ENCODE results near the gene CT55.

CT55 gene

DNA sequence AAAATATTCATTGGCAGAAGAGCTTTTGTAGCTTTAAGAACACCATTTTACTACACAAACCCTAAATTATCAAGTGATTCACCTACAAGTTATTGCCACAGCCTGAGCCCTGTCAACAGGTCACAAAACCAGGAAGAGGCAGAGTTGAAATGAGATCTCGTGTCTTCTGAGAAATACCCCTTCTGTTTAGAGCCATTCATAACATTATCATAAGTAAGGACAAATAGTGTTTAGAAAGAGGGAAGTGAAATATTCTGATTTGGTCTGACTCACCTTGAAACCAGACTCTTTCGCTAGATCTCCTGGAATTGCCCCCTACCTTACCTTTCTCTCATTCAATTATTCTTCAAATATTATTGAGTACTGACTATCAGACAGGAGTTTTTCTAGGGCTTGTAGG lies 56.8 kb downstream of the CT55 start:
- no peak overlapping the region for H3K18ac ChIP-seq (ENCODE audit: low read length)

GRCh38 chrX:135112743-135113142 lies 58.5 kb downstream of the CT55 start:
- Histone ChIP-seq H3K79me2 (ENCODE audit: control insufficient read depth, insufficient read depth, low read length, poor library complexity) (no peaks in the 10 kb centered on the region), H3K9ac (ENCODE audit: low read length) (no peak overlapping the region), H3K27ac (ENCODE audit: low read depth, low read length) (no peak overlapping the region), H3K18ac (ENCODE audit: low read length) (no peak overlapping the region), H3K23ac (ENCODE audit: low read length) (no peak overlapping the region), H4K8ac (ENCODE audit: low read depth, low read length) (no peak overlapping the region), H3K79me1 (ENCODE audit: low read length) (no peaks in the 10 kb centered on the region), H3K9me3 (ENCODE audit: insufficient read depth, low read depth, low read length) (no peaks in the 10 kb centered on the region), H2BK12ac (ENCODE audit: low read length) (no peak overlapping the region), H3K4me1 (ENCODE audit: control insufficient read depth in 1 of 2, insufficient read depth in 2 of 2, low read length in 2 of 2) (no peaks in the 10 kb centered on the region), H2AFZ (ENCODE audit: insufficient read depth, low read length, poor library complexity) (no peak overlapping the region), H3K4me3 (ENCODE audit: low read depth, low read length) (no peak overlapping the region), H2BK120ac (ENCODE audit: insufficient read depth, low read length, poor library complexity) (no peak overlapping the region), H2BK5ac (ENCODE audit: low read depth, low read length, poor library complexity) (no peak overlapping the region), H3K27me3 (ENCODE audit: insufficient read depth, low read length) (no peaks in the 10 kb centered on the region), H3K4ac (ENCODE audit: low read depth, low read length) (no peak overlapping the region), H3K36me3 (ENCODE audit: control insufficient read depth in 1 of 2, insufficient read depth in 2 of 2, low read length in 2 of 2) (no peaks in the 10 kb centered on the region), H4K12ac (ENCODE audit: low read depth, low read length) (no peak overlapping the region), H2AK5ac (ENCODE audit: low read length) (no peak overlapping the region), H4K91ac (ENCODE audit: low read depth, low read length) (no peak overlapping the region), H3K14ac (ENCODE audit: low read length) (no peak overlapping the region), H3K4me2 (ENCODE audit: low read length) (no peak overlapping the region)
- WGBS (ENCODE audit: extremely low coverage, insufficient coverage, insufficient read length) = no CpG with 5 or more reads among the region's 1 CpG
- no peak for DNase-seq

More for the DNA sequence above, 56.8 kb downstream of the CT55 start:
- Histone ChIP-seq H3K9ac (ENCODE audit: low read length) (no peak overlapping the region), H2BK5ac (ENCODE audit: low read depth, low read length, poor library complexity) (no peak overlapping the region), H3K4me2 (ENCODE audit: low read length) (no peak overlapping the region), H3K4me3 (ENCODE audit: low read depth, low read length) (no peak overlapping the region), H3K14ac (ENCODE audit: low read length) (no peak overlapping the region), H2BK120ac (ENCODE audit: insufficient read depth, low read length, poor library complexity) (no peak overlapping the region), H3K4me1 (ENCODE audit: control insufficient read depth in 1 of 2, insufficient read depth in 2 of 2, low read length in 2 of 2) (no peaks in the 10 kb centered on the region), H4K8ac (ENCODE audit: low read depth, low read length) (no peak overlapping the region), H3K4ac (ENCODE audit: low read depth, low read length) (no peak overlapping the region), H3K79me2 (ENCODE audit: control insufficient read depth, insufficient read depth, low read length, poor library complexity) (no peaks in the 10 kb centered on the region), H4K12ac (ENCODE audit: low read depth, low read length) (no peak overlapping the region), H3K36me3 (ENCODE audit: control insufficient read depth in 1 of 2, insufficient read depth in 2 of 2, low read length in 2 of 2) (no peaks in the 10 kb centered on the region), H3K27ac (ENCODE audit: low read depth, low read length) (no peak overlapping the region), H3K23ac (ENCODE audit: low read length) (no peak overlapping the region), H3K9me3 (ENCODE audit: insufficient read depth, low read depth, low read length) (no peaks in the 10 kb centered on the region), H2AFZ (ENCODE audit: insufficient read depth, low read length, poor library complexity) (no peak overlapping the region), H2BK12ac (ENCODE audit: low read length) (no peak overlapping the region), H3K27me3 (ENCODE audit: insufficient read depth, low read length) (no peaks in the 10 kb centered on the region), H2AK5ac (ENCODE audit: low read length) (no peak overlapping the region), H4K91ac (ENCODE audit: low read depth, low read length) (no peak overlapping the region), H3K79me1 (ENCODE audit: low read length) (no peaks in the 10 kb centered on the region)
- WGBS (ENCODE audit: extremely low coverage, insufficient coverage, insufficient read length) = no CpG with 5 or more reads among the region's 2 CpGs
- DNase-seq = no peak

- Histone ChIP-seq H3K23ac (ENCODE audit: low read length) (no peak overlapping the region), H2BK120ac (ENCODE audit: insufficient read depth, low read length, poor library complexity) (no peak overlapping the region), H3K4ac (ENCODE audit: low read depth, low read length) (no peak overlapping the region), H2BK5ac (ENCODE audit: low read depth, low read length, poor library complexity) (no peak overlapping the region), H3K4me1 (ENCODE audit: control insufficient read depth in 1 of 2, insufficient read depth in 2 of 2, low read length in 2 of 2) (no peaks in the 10 kb centered on the region), H3K79me2 (ENCODE audit: control insufficient read depth, insufficient read depth, low read length, poor library complexity) (no peaks in the 10 kb centered on the region), H4K8ac (ENCODE audit: low read depth, low read length) (no peak overlapping the region), H3K9ac (ENCODE audit: low read length) (no peak overlapping the region), H2BK12ac (ENCODE audit: low read length) (no peak overlapping the region), H3K14ac (ENCODE audit: low read length) (no peak overlapping the region), H3K79me1 (ENCODE audit: low read length) (no peaks in the 10 kb centered on the region), H4K91ac (ENCODE audit: low read depth, low read length) (no peak overlapping the region), H2AFZ (ENCODE audit: insufficient read depth, low read length, poor library complexity) (no peak overlapping the region), H2AK5ac (ENCODE audit: low read length) (no peak overlapping the region), H3K18ac (ENCODE audit: low read length) (no peak overlapping the region), H3K9me3 (ENCODE audit: insufficient read depth, low read depth, low read length) (no peaks in the 10 kb centered on the region), H3K27ac (ENCODE audit: low read depth, low read length) (no peak overlapping the region), H3K4me3 (ENCODE audit: low read depth, low read length) (no peak overlapping the region), H4K12ac (ENCODE audit: low read depth, low read length) (no peak overlapping the region), H3K4me2 (ENCODE audit: low read length) (no peak overlapping the region), H3K36me3 (ENCODE audit: control insufficient read depth in 1 of 2, insufficient read depth in 2 of 2, low read length in 2 of 2) (no peaks in the 10 kb centered on the region), H3K27me3 (ENCODE audit: insufficient read depth, low read length) (no peaks in the 10 kb centered on the region)
- whole genome bisulfite sequencing (ENCODE audit: extremely low coverage, insufficient coverage, insufficient read length) = no CpG with 5 or more reads among the region's 5 CpGs
- DNase-seq = peak; percentile 3 to 64
Observed at GRCh38 chrX:135112096-135112729, 59.0 kb downstream of the CT55 start.

- Histone ChIP-seq H4K8ac (ENCODE audit: low read depth, low read length) (no peak overlapping the region), H3K27ac (ENCODE audit: low read depth, low read length) (no peak overlapping the region), H2AK5ac (ENCODE audit: low read length) (no peak overlapping the region), H3K9ac (ENCODE audit: low read length) (no peak overlapping the region), H2BK12ac (ENCODE audit: low read length) (no peak overlapping the region), H3K18ac (ENCODE audit: low read length) (no peak overlapping the region), H4K91ac (ENCODE audit: low read depth, low read length) (no peak overlapping the region), H3K79me1 (ENCODE audit: low read length) (no peaks in the 10 kb centered on the region), H3K14ac (ENCODE audit: low read length) (no peak overlapping the region), H2BK5ac (ENCODE audit: low read depth, low read length, poor library complexity) (no peak overlapping the region), H2BK120ac (ENCODE audit: insufficient read depth, low read length, poor library complexity) (no peak overlapping the region), H3K27me3 (ENCODE audit: insufficient read depth, low read length) (no peaks in the 10 kb centered on the region), H4K12ac (ENCODE audit: low read depth, low read length) (no peak overlapping the region), H2AFZ (ENCODE audit: insufficient read depth, low read length, poor library complexity) (no peak overlapping the region), H3K9me3 (ENCODE audit: insufficient read depth, low read depth, low read length) (no peaks in the 10 kb centered on the region), H3K36me3 (ENCODE audit: control insufficient read depth in 1 of 2, insufficient read depth in 2 of 2, low read length in 2 of 2) (no peaks in the 10 kb centered on the region), H3K4me3 (ENCODE audit: low read depth, low read length) (no peak overlapping the region), H3K23ac (ENCODE audit: low read length) (no peak overlapping the region), H3K4me2 (ENCODE audit: low read length) (no peak overlapping the region), H3K4me1 (ENCODE audit: control insufficient read depth in 1 of 2, insufficient read depth in 2 of 2, low read length in 2 of 2) (no peaks in the 10 kb centered on the region), H3K4ac (ENCODE audit: low read depth, low read length) (no peak overlapping the region), H3K79me2 (ENCODE audit: control insufficient read depth, insufficient read depth, low read length, poor library complexity) (no peaks in the 10 kb centered on the region)
- DNase-seq = no peak
- WGBS (ENCODE audit: extremely low coverage, insufficient coverage, insufficient read length) = no CpG with 5 or more reads among the region's 3 CpGs
Observed at GRCh38 chrX:135109554-135109953, 61.6 kb downstream of the CT55 start.
